ENCODE measurements around the gene KCNH5. TPM values are rescaled to one million over a fixed set of nuclear protein-coding genes. Genes with fewer than 3 reads are reported as not detected.

KCNH5 gene
- total RNA-seq, 1 donor from 2014 or later = 0.44 TPM

GRCh38 chr14:63027719-63028118 is 17.5 kb downstream of the KCNH5 start:
- Mint-ChIP-seq H3K36me3 (ENCODE audit: low read depth) (no peaks in the 10 kb centered on the region), H3K9me3 (no peaks in the 10 kb centered on the region), H3K27me3 (ENCODE audit: low read depth) (peaks cover 8% of the 10 kb centered on the region), H3K4me1 (no peaks in the 10 kb centered on the region), H3K4me3 (no peak overlapping the region), H3K27ac (ENCODE audit: unreplicated experiment) (no peak overlapping the region)
- no peak for TF ChIP-seq CTCF (conservative IDR thresholded peaks at IDR 0.05)
- DNase-seq (ENCODE audit: low read depth, low spot score) = no peak

DNA sequence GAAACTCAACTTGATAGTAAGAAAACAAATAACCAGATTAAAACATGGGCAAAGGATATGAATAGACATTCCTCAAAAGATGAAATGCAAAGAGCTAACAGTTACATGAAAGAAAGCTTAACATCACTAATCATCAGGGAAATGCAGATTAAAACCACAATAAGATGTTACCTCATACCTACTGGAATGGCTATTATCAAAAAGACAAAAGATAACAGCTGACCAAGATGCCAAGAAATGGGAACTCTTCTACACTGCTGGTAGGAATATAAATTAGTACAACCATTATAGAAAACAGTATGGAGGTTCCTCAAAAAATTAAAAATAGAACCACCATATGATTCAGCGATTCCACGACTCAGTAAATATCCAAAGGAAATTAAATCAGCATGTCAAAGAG is 18.8 kb downstream of the KCNH5 start:
- H3K4me3 Mint-ChIP-seq = no peak overlapping the region
- peaks cover 8% of the 10 kb centered on the region for H3K27me3 Mint-ChIP-seq (ENCODE audit: low read depth)
- H3K27ac Mint-ChIP-seq (ENCODE audit: unreplicated experiment) = no peak overlapping the region
- TF ChIP-seq CTCF (conservative IDR thresholded peaks at IDR 0.05) = no peak
- DNase-seq (ENCODE audit: low read depth, low spot score) = no peak
- H3K36me3 Mint-ChIP-seq (ENCODE audit: low read depth) = no peaks in the 10 kb centered on the region
- H3K9me3 Mint-ChIP-seq = no peaks in the 10 kb centered on the region
- no peaks in the 10 kb centered on the region for H3K4me1 Mint-ChIP-seq

GRCh38 chr14:63014621-63015020 is 30.6 kb downstream of the KCNH5 start:
- no peaks in the 10 kb centered on the region for H3K4me1 Mint-ChIP-seq
- no peak overlapping the region for H3K4me3 Mint-ChIP-seq
- no peak for TF ChIP-seq CTCF (conservative IDR thresholded peaks at IDR 0.05)
- no peak for DNase-seq (ENCODE audit: low read depth, low spot score)
- H3K36me3 Mint-ChIP-seq (ENCODE audit: low read depth) = no peaks in the 10 kb centered on the region
- no peak overlapping the region for H3K27ac Mint-ChIP-seq (ENCODE audit: unreplicated experiment)
- no peaks in the 10 kb centered on the region for H3K27me3 Mint-ChIP-seq (ENCODE audit: low read depth)
- no peaks in the 10 kb centered on the region for H3K9me3 Mint-ChIP-seq

GRCh38 chr14:63012171-63012570 is 33.1 kb downstream of the KCNH5 start:
- H3K4me3 Mint-ChIP-seq = no peak overlapping the region
- no peaks in the 10 kb centered on the region for H3K9me3 Mint-ChIP-seq
- H3K27me3 Mint-ChIP-seq (ENCODE audit: low read depth) = no peaks in the 10 kb centered on the region

GRCh38 chr14:63011623-63012022 is 33.6 kb downstream of the KCNH5 start:
- Mint-ChIP-seq H3K36me3 (ENCODE audit: low read depth) (no peaks in the 10 kb centered on the region), H3K9me3 (no peaks in the 10 kb centered on the region), H3K4me1 (no peaks in the 10 kb centered on the region), H3K27ac (ENCODE audit: unreplicated experiment) (no peak overlapping the region), H3K4me3 (no peak overlapping the region), H3K27me3 (ENCODE audit: low read depth) (peaks cover 2% of the 10 kb centered on the region)
- DNase-seq (ENCODE audit: low read depth, low spot score) = no peak
- TF ChIP-seq CTCF (conservative IDR thresholded peaks at IDR 0.05) = no peak

More at GRCh38 chr14:63012171-63012570, 33.1 kb downstream of the KCNH5 start:
- DNase-seq (ENCODE audit: low read depth, low spot score) = no peak
- no peak for TF ChIP-seq CTCF (conservative IDR thresholded peaks at IDR 0.05)
- no peak overlapping the region for H3K27ac Mint-ChIP-seq (ENCODE audit: unreplicated experiment)
- no peaks in the 10 kb centered on the region for H3K4me1 Mint-ChIP-seq
- no peaks in the 10 kb centered on the region for H3K36me3 Mint-ChIP-seq (ENCODE audit: low read depth)

DNA sequence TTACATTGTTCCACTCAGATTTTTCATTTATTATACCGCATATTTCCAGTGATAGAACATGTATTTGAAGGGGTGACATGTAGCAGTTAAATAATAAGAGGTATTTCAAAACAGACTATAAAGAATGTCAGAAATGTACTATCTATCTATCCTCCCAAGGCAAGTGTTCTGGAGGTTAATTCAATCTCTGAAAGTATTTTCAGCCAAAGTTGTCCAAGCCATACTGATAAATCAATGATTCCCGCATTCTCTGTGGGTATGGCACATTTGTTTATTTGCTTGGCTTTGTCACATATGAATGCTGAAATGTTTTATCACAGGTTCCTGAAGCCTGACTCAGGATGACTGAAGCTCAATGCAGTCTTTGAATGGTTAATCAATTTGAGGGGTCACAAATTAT is 35.8 kb downstream of the KCNH5 start:
- Mint-ChIP-seq H3K27ac (ENCODE audit: unreplicated experiment) (no peak overlapping the region), H3K4me3 (no peak overlapping the region)

More for the DNA sequence above, 35.8 kb downstream of the KCNH5 start:
- Mint-ChIP-seq H3K4me1 (no peaks in the 10 kb centered on the region), H3K27me3 (ENCODE audit: low read depth) (peaks cover 3% of the 10 kb centered on the region), H3K36me3 (ENCODE audit: low read depth) (no peaks in the 10 kb centered on the region), H3K9me3 (no peaks in the 10 kb centered on the region)
- no peak for DNase-seq (ENCODE audit: low read depth, low spot score)
- TF ChIP-seq CTCF (conservative IDR thresholded peaks at IDR 0.05) = no peak

Measured in neural crest cell (in vitro differentiated cells).